Measurements from ENCODE around the gene STEAP2.
"Not testable (repeated sequence)": the region's sequence is repeated elsewhere in the genome, so short reads cannot be mapped to it uniquely, and the experiment has no call there.

Gene STEAP2

GRCh38 chr7:90211391-90212148 lies at the start of gene STEAP2:
Gene STEAP2, plus strand, starts transcription at chr7:90211740. Its CDS starts 13,343 bp downstream, at chr7:90225083.
- no peak for DNase-seq (ENCODE audit: low spot score)

- DNase-seq (ENCODE audit: low spot score), result no peak
Observed at GRCh38 chr7:90163534-90163933, 48.0 kb upstream of the STEAP2 start.

GRCh38 chr7:90165724-90166123 lies 45.8 kb upstream of the STEAP2 start:
- DNase-seq (ENCODE audit: low spot score), result no peak

- DNase-seq (ENCODE audit: low spot score), result no peak
Observed at GRCh38 chr7:90166153-90166552, 45.4 kb upstream of the STEAP2 start.

GRCh38 chr7:90167361-90167760 lies 44.2 kb upstream of the STEAP2 start:
- no peak for DNase-seq (ENCODE audit: low spot score)

- no peak for DNase-seq (ENCODE audit: low spot score)
Observed at GRCh38 chr7:90169891-90170290, 41.6 kb upstream of the STEAP2 start.

- DNase-seq (ENCODE audit: low spot score), result no peak
Observed at GRCh38 chr7:90172121-90172520, 39.4 kb upstream of the STEAP2 start.

- DNase-seq (ENCODE audit: low spot score), result no peak
Observed at GRCh38 chr7:90172624-90173023, 38.9 kb upstream of the STEAP2 start.

GRCh38 chr7:90173127-90173844 lies 38.3 kb upstream of the STEAP2 start:
- no peak for DNase-seq (ENCODE audit: low spot score)

- DNase-seq (ENCODE audit: low spot score), result no peak
Observed at GRCh38 chr7:90175667-90176066, 35.9 kb upstream of the STEAP2 start.

GRCh38 chr7:90176195-90176594 lies 35.3 kb upstream of the STEAP2 start:
- DNase-seq (ENCODE audit: low spot score), result no peak

- DNase-seq (ENCODE audit: low spot score), result no peak
Observed at GRCh38 chr7:90178166-90178565, 33.4 kb upstream of the STEAP2 start.

- no peak for DNase-seq (ENCODE audit: low spot score)
Observed at GRCh38 chr7:90178679-90179278, 32.8 kb upstream of the STEAP2 start.

GRCh38 chr7:90180011-90180585 lies 31.4 kb upstream of the STEAP2 start:
- DNase-seq (ENCODE audit: low spot score), result no peak

GRCh38 chr7:90180649-90181048 lies 30.9 kb upstream of the STEAP2 start:
- no peak for DNase-seq (ENCODE audit: low spot score)

- no peak for DNase-seq (ENCODE audit: low spot score)
Observed at GRCh38 chr7:90181485-90181884, 30.1 kb upstream of the STEAP2 start.

GRCh38 chr7:90186290-90186689 lies 25.2 kb upstream of the STEAP2 start:
- not testable (repeated sequence) for DNase-seq (ENCODE audit: low spot score)

GRCh38 chr7:90187507-90188050 lies 24.0 kb upstream of the STEAP2 start:
- no peak for DNase-seq (ENCODE audit: low spot score)

GRCh38 chr7:90188281-90188680 lies 23.3 kb upstream of the STEAP2 start:
- DNase-seq (ENCODE audit: low spot score), result no peak

GRCh38 chr7:90190995-90191394 lies 20.5 kb upstream of the STEAP2 start:
- DNase-seq (ENCODE audit: low spot score), result no peak

GRCh38 chr7:90191648-90192047 lies 19.9 kb upstream of the STEAP2 start:
- DNase-seq (ENCODE audit: low spot score), result no peak
